ENCODE data around the gene BTG4.

BTG4 gene

DNA sequence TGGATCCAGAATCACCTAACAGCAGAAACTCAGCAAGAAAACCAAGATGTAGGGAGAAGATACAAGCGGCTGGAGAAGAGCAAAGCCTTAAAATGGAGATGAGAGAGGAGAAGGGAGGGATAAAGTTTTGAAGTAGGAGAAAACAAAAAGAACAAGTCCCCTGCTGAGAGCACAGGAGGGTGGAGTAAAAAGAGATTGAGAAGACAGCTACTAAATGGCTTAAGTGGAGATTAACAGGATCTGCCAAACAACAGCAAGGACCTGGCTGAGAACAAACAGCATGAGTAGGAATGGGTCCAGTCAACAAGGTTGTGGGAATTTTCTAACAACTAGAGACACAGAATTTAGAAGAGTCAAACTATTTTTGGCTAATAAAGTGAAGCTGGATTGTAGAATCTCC lies 18.1 kb downstream of the BTG4 start:
- FAIRE-seq: no peak

DNA sequence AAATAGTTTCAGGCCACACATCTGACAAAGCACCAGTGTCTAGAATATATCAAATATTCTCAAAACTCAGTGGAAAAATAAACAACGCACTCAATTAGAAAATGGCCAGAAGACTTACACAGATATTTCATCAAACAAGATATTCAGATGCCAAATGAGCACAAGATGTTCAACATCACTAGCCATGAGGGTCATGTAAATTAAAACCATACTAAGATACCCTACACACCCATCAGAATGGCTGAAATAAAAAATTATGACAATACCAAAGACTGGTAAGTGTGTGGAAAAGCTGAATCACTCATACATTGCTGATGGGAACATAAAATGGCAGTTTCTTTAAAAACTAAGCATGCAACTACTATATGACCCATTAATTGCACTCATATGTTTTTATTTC lies 21.7 kb downstream of the BTG4 start:
- DNase-seq (ENCODE audit: low spot score): no peak
- FAIRE-seq: no peak

More for the DNA sequence above, 18.1 kb downstream of the BTG4 start:
- no peak for DNase-seq (ENCODE audit: low spot score)

DNA sequence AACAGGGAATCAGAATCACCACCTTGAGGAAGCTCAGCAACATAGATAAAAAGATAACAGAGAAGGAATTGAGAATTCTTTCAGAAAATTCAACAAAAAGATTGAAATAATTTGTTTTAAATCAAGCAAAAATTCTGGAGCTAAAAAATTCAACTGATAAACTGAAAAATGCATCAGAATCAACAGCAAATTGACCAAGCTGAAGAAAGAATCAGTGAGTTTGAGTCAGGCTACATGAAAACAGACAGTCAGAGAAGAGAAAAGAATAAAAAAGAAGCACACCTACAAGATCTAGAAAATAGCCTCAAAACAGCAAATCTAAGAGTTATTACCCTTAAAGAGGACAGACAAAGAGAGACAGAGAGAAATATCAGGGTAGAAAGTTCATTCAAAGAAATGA lies 28.8 kb downstream of the BTG4 start:
- FAIRE-seq (no peak), DNase-seq (ENCODE audit: low spot score) (no peak)

DNA sequence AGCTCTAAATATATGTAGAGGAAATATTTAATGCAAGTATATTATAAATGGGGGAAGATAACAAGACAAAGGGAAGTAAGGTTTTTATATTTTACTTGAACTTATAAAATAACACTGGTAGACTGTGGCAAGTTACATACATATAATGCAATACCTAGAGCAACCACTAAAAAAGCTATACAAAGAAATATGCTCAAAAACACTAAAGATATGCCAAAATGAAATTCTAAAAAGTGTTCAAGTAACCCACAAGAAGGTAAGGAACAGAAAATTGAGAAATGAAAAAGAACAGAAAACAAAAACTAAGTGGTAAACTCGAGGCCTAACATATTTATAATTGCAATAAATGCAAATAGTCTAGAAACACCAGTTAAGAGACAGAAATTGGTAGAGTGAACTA lies 32.5 kb downstream of the BTG4 start:
- FAIRE-seq (no peak), DNase-seq (ENCODE audit: low spot score) (no peak)

DNA sequence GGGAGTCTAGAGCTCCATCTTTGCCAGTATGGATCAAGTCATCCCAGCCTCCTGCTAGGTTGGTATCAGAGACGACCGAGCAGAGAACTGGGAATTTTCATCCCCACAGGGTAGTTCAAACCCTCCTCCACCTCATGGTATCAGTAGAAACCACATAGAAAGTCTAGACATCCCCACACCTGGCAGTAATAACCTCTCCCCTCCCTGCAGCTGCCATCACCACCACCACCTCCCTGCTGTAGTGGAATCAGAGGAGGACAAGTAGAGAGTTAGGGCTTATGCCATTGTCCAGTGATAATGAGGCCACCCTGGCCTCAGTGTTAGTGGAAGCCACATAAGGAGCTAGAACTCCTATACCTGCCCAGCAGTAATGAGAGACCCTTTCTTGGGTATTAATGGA lies 34.3 kb downstream of the BTG4 start:
- no peak for DNase-seq (ENCODE audit: low spot score)
- no peak for FAIRE-seq

- DNase-seq (ENCODE audit: low spot score) (no peak), FAIRE-seq (no peak)
Measured at GRCh38 chr11:111476956-111477355, 35.2 kb downstream of the BTG4 start.

DNA sequence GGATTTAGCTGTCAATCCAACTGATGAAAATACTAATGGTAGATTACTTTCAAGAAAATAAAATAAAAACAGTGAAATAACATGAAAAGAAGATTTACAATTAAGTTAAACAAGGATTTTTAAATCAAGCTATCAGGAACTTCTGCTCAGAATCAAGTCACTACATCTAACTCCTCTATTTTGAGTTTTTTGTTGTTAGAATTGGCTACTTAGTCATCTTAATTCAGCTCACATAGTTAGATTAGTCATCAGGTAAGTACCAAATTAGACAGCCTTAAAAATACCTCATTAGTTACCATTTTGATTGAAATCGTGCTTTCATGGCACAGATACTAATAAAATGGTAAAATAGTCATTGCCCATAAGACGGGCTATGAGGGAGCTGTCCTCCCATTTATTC lies 35.8 kb downstream of the BTG4 start:
- FAIRE-seq (no peak), DNase-seq (ENCODE audit: low spot score) (no peak)

DNA sequence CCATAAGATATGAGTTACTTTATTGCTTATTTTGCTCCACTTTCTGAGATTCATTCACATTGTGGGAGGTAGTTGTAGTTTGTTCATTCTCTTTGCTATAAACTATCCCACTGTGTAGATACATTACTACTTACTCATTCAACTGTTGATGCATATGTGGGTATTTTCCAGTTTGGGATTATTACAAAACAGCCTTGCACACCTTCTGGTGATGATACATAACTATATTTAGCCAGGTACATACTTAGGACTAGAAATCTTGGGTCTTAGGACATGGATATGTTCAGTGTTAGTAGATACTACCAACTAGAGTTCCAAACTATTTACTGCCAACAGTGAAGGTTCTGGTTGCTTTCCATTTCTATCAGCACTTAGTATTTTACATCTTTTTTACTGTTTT lies 37.8 kb downstream of the BTG4 start:
- no peak for FAIRE-seq
- no peak for DNase-seq (ENCODE audit: low spot score)

- DNase-seq (ENCODE audit: low spot score) (no peak), FAIRE-seq (no peak)
Measured at GRCh38 chr11:111472228-111472627, 40.0 kb downstream of the BTG4 start.

GRCh38 chr11:111469200-111469599 lies 43.0 kb downstream of the BTG4 start:
- DNase-seq (ENCODE audit: low spot score) (no peak), FAIRE-seq (no peak)

GRCh38 chr11:111466615-111467014 lies 45.6 kb downstream of the BTG4 start:
- DNase-seq (ENCODE audit: low spot score) (no peak), FAIRE-seq (no peak)

DNA sequence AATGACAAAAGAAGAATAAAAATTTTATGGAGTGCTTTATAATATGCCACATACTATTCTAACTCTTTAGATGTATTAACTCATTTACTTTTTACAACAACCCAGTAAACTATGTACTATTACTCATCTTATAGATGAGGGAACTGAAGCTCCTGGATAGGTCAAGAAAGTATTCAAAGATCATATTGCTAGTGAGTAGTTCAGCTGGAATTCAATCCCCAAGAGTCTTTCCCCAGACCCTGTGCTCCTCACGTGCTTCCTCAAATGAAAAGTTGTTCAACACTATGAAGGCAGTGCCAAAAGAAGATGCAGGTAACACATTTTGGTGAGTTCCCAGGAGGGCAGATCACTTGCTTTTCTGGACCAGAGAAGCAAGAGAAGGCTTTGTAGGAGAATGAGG lies 46.8 kb downstream of the BTG4 start:
- DNase-seq (ENCODE audit: low spot score) (no peak), FAIRE-seq (no peak)

DNA sequence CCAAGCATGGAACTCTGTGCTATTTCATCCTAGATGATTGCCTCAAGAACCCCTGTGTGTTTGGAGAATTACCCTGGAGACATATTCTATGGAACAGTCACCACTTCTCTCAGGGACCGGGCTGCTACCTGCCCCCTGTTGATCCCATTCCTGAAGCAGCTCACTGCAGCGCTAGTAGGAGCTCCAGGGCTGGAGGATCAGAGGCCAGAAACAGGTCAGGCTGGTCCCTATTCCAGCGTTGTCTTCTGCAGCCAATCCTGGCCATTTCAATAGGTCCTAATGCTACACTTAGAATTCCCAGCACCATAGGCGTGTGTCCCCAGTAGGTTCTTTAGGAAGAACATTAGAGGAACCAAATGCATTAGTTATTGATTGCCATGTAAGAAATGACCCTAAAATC lies 48.9 kb downstream of the BTG4 start:
- FAIRE-seq: no peak
- no peak for DNase-seq (ENCODE audit: low spot score)

GRCh38 chr11:111462329-111462728 lies 49.9 kb downstream of the BTG4 start:
- no peak for FAIRE-seq
- DNase-seq (ENCODE audit: low spot score): no peak

GRCh38 chr11:111461460-111462235 lies 50.5 kb downstream of the BTG4 start:
- FAIRE-seq: no peak
- DNase-seq (ENCODE audit: low spot score): no peak

DNA sequence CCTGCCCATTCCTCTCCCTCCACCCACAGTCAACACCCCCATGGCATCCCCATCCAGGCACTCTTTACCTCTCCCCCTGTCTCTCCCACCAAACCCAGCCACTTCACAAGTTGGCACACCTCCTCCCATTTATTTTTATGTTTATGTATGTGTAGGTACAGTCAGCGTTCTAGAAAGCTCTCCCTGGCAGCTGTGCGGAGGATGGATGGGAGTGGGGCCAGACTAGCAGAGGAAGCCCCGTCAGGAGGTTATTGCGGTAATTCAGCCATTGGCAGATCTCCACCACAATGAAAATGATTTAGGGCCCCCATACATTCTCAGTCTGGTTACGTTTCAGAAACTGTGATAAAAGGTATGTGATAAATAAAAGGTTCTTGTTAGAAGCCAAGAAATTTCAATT lies 51.3 kb downstream of the BTG4 start:
- no peak for DNase-seq (ENCODE audit: low spot score)
- no peak for FAIRE-seq

- FAIRE-seq (no peak), DNase-seq (ENCODE audit: low spot score) (no peak)
Measured at GRCh38 chr11:111460340-111460739, 51.8 kb downstream of the BTG4 start.

GRCh38 chr11:111459506-111460270 lies 52.5 kb downstream of the BTG4 start:
- no peak for FAIRE-seq

GRCh38 chr11:111457731-111458368 lies 54.3 kb downstream of the BTG4 start:
- no peak for DNase-seq (ENCODE audit: low spot score)
- FAIRE-seq: no peak

More at GRCh38 chr11:111459506-111460270, 52.5 kb downstream of the BTG4 start:
- DNase-seq (ENCODE audit: low spot score): no peak

DNA sequence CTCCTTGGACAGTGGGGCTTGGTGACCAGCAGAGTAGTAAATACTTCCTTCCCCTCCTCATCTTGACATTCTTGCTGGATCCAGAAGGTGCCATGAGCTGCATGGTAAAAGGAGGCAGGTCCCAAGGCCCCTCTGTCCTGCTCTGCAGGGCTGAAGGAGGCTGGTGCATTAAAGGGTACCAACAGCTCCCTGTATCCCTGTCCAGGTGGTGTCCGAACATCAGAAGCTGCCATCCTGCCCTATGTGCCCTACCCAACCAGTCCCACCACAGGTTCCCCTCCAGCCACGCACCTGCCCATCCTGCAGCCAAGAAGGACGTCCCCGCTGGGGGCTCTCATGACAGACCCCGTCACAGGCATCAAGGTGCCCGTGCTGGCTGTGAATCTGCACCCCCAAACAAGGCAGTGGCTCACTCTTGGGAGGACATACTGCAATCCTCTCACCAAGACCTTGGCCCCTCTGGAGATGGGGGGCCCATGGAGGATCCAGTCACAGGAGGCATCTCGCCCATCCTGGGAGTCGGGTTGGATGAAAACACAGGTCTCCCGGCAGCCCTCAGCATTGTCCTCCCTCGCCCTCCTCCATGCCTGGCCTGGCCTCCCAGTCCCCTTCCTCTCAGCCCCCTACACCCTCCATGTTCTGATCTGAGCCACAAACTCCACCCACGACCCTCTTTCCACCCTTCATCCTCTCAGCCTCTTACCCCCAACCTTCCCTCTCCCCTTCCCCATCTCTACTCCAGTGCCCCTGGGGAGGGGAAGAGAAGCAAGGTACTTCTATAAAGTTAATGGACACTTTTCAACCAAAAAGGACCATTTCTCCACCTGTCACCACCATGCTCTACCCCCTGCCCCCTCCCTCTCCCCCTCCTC lies 55.1 kb downstream of the BTG4 start:
- DNase-seq (ENCODE audit: low spot score) (no peak), FAIRE-seq (no peak)

DNA sequence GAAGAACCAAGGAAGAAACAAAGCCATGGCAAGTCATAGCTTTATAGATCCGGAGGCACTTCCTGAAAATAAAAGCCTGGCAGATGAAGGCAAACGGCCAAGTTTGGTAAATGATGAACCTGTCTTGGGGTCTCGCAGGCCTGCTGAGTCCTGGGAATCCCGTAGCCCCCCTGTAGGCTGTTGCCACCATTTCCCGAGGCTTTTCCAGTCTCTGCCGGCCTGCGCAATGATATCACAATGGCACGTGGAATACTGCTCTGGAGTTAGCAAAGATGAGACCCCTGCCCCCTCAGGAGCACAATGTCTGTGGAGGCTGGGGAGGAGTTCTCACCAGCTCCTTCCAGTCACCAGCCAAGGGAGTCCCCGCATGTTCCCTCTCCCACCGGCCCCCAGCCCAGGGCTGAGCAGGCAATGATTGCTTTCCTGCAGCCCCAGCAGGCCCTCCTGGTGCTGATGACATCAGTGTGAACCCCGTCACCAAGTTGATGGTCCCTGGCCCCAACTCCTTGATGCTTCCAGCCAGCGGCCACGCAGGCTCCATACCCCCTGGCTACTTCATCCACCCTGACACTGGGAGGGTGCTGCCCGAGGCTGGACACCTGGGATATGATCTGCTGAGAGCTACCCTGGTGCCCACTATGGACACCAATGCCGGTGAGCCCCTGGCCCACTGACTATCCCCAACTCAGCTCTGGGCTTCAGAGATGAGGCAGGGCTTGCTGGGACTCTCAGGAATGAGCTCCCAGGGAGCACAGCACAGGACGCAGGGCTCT lies 55.9 kb downstream of the BTG4 start:
- FAIRE-seq: no peak
- no peak for DNase-seq (ENCODE audit: low spot score)

Measured in RCC 7860 (cell line).